GM19395 (cell line): ENCODE measurements around the gene ISOC1.

Experiments
- ATAC-seq: cut with Tn5 transposase; IDR thresholded peaks from one replicate; pipeline ENCODE4 v1.9.1; 2021; ENCODE audit warnings: mild to moderate bottlenecking, moderate library complexity; ENCODE audit not compliant: unreplicated experiment

Gene ISOC1

DNA sequence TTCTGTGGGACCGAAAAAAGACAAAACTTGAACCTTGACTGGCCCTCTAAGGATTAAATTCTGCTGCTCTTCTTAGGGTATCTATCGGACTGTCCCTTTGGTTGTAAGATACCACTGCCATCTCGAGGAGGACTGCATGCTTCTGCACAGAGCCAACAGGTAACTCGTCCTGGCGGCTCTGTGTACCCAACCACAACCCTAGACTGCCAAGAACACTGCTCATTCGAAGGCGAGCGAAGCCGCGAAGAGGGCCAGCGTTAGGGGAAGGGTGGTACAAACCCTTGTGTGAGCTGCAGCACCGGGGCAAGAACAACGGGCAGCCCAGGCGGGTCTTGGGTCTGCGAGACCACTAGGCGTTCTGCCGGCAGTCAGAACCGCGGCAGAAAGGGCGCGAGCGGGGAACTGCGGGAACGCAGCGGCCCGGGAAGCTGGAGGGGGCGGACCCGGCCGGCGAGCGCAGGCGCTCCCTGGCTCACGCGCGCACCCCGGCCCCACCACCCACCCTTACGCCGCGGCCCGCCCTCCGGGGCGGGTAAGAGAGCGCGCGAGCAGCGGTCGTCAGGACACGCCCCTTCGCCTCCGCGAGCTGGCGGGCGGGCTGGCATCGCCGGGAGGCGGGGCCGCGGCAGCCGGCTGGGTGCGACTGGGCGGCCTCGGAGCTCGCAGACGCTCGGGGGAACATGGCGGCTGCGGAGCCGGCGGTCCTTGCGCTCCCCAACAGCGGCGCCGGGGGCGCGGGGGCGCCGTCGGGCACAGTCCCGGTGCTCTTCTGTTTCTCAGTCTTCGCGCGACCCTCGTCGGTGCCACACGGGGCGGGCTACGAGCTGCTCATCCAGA lies at the start of gene ISOC1:
TSS of gene ISOC1 (plus strand) at position 663 of the 837 bp plus-strand sequence. CDS start at position 681, 18 bp downstream.
- peak; percentile 83 for ATAC-seq

DNA sequence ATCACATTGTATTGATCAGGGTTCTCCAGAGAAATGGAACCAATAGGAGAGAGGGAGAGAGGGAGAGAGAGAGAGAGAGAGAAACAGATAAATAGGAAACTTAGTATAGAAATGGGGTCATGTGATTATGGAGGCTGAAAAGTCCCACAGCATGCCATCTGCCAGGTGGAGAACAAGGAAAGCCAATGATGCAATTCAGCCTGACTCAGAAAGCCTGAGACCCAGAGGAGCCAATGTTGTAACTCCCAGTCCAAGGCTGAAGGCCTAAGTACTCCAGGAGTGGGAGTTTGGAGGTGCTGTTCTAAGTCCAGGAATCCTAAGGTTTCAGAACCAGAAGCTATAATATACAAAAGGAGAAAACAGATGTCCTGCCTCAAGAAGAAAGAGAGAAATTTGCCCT lies 48.4 kb upstream of the ISOC1 start:
- ATAC-seq: no peak

DNA sequence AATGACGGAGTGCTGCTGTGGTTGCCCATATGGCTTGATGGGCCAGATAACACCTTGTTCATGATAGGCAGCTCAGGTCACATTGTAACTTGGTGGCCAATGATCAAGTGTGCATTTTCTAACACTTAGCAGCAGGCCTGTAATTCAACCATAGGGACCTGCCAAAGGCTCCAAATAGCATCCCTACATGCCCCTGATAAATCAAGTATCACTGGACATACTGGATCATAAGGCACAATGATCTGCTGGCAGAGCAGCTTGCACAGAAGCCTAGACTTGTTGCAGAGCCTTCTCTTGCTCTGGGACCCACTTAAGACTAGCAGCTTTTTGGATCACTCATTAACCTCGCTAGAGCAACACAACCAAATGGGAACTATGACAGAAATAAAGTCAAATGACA lies 46.0 kb upstream of the ISOC1 start:
- ATAC-seq: no peak

DNA sequence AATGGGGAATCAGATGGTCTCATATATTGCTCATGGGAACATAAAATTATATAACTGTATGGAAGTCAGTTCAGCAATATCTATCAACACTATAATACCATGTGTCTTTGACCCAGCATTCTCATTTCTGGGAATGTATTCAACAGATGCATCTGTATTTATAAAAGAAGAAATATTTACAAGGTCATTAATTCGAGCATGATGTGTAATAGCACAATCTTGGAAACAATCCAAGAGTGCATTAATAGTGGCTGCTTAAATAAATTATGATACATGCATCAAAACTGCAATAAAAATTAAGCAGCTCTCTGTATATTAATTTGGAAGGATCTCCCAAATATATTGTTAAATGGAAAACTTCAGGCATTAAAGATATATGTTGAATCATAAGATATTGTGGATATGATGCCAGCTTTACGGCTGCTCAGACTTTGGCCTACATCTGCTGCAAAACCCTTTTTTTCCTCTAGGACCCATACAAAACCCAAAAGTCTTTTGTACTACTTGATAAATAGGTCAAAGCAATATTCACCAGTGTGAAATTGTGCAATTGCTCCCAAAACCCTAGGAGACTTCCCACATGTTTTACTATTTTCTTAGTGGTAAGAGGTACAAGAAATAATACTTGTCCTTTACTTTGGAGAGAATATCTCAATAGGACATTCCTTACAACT lies 45.3 kb upstream of the ISOC1 start:
- no peak for ATAC-seq

DNA sequence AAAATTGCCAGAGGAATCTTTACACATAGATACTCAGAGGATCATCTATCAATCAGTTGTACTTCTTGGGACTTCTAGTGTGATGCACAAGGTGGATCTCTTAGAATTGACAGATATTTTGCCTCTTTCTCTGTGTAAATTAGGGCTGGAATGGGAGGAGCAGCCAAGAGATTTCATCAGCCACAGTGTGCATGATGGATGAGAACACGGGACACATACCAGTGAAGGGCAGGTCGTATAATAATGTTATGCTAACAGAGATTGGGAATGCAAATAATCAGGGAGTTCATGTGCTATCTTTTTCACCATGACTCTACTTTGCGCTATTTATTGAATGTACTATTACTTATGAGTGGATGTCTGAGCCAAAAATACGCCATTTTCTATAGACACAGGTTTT lies 43.3 kb upstream of the ISOC1 start:
- ATAC-seq: no peak

DNA sequence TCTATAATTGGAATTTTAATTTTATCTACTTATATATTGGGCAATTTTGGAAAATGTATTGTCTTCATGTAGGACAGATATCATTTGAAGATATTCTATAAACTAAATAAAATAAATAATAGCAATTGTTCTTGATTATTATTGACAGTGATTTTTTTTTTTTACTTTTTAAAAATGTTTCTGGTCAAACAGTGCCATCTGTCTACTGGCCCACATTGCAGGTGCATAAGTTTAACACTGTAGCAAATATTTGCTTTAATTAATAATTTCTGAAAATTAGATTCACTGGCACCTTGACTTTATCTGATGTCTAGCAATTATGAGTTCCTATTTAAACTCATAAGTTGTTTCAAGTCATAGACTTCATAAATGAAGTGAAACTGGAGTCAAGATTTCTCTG lies 41.1 kb upstream of the ISOC1 start:
- ATAC-seq: no peak

DNA sequence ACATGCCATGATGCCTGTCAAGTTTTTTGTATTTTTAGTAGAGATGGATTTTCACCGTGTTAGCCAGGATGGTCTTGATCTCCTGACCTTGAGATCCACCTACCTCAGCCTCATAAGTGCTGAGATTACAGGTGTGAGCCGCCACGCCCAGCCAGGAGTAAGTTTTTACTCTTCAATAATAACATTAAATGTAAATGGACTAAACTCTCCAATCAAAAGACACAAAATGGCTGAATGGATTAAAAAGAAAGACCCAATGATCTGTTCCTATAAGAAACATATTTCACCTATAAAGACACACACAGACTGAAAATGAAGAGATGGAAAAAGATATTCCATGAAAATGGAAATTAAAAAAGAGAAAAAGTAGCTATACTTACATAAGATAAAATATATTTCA lies 37.2 kb upstream of the ISOC1 start:
- no peak for ATAC-seq

DNA sequence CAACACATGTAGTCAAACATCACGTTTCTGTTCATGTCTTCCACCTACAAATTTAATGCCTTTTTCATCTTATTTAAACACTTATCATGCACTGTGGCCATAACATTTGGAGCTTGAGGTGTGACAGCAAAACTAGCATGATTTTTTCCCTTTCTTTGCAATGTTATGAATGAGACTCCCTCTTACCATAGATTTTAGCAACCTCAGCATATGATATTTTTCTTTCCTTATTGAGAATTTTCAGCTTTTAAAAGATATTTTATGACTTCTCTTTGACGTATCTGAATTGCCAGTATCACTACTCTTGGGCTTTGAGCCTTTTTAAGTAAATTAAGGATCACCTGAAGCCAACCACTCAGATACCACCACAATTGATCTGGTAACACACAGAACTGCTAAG lies 32.7 kb upstream of the ISOC1 start:
- ATAC-seq: no peak

DNA sequence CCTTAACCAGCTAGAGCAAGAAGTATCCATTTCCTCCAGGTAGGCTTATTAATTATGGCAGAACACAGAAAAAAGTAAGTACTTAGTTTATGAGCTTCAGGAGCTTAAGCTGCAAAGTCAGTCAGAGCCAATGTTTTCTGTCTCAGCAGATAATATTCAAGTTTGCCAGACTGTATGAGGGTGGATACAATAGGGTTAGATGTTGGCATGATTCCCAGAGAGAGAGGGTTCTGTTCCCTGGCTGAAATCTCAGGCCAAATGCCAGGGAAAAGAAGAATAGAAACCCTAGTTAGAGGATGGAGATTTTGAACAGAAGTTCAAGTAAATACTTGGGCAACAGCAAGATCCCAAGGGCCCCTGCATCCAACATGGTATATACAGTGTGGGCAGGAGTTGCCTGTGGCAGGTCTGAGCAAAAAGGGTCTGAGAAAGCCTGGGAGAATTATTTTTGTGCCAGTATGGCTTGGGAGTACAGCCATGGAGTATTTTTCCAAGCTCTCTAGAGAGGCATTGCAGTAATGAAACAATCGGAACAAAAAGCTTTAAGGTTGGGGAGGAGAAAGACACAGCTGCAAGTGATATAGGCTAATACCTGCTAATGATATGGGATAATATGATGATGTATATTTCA lies 31.0 kb upstream of the ISOC1 start:
- no peak for ATAC-seq

DNA sequence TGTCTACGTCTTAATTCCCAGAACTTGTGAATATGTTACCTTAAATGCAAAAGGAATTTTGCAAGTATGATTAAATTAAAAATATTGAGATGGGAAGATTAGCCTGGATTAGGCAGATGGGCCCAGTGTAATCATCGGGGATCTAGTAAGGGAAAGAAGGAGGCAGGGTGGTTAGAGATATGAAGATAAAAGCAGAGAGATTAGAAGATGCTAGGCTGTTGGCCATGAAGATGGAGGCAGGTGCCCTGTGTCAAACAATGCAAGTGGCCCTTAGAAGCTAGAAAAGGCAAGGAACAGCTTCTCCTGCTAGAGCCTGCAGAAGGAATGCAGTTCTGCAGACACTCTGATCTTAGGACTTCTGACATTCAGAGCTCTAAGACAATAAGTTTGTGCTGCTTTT lies 28.8 kb upstream of the ISOC1 start:
- no peak for ATAC-seq

DNA sequence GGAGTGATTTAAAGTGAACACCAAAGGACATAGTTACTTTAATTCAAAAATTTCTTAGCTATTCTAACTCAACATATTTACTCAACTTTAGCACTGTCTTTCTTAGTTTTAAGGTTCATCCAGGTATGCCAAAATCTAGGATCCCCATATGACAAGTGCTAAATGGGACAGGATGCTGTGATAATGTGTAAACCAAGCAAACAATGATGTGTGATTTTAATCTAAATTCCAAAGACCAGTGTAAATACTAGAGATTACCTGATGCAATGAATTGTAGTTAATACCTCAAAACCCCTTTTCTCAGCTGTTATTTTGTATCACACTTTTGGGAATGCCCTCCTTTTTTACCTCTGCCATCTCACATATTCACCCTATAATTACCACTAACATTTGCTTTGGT lies 26.8 kb upstream of the ISOC1 start:
- no peak for ATAC-seq

DNA sequence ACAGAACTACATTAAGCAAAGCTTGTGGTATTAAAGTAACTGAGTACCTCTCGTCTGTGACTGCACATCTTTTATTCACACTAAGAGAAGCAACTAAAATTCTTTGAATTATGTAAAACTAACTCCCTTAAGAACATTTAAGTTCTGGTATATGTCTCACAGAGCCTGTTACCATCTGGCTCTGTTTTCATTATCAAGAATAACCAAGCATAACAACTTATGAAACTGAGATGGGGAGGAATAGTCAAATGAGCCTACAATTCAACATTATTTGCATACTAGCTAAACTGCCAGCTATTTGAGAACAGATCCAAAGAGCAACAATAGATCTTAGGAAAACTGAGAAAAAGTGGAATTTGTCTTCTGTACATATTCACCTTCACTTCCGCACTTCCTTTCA lies 25.3 kb upstream of the ISOC1 start:
- ATAC-seq: peak; percentile 77

DNA sequence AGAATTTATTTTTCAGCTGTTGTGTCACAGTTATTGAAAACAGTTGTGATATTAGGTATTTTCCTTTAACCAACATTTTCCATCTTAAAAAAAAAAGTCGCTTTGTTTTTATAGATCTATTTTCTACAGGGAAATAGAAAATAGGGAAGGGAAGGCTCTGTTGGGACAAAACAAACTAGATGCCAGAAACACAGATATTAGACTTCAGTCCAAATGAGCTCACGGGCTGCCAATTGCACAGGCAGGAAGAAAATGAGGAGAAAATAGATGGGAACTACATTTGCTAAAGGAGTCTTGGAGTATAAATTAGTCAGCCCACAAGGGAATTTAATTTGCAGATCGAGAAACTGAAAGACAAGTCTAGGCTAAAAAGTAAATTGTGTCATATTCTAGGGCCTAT lies 21.4 kb upstream of the ISOC1 start:
- ATAC-seq: no peak

DNA sequence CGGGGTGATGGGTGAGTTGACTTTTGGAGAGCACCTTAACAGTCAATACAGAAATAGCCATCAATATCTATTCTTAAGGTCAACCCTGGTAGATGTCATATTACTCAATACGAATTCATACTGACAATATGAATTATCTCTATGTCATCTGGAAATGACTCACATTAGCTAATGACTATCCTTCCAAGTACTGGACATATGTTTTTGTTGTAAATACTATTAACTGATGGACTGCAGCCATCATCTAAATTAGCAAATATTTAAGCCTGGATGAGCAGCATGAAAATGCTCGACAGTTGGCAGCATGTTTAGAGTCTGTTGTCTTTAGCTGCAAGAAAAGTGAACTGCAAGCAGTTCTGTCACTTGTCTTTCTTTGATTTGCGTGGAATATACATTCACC lies 19.6 kb upstream of the ISOC1 start:
- no peak for ATAC-seq

DNA sequence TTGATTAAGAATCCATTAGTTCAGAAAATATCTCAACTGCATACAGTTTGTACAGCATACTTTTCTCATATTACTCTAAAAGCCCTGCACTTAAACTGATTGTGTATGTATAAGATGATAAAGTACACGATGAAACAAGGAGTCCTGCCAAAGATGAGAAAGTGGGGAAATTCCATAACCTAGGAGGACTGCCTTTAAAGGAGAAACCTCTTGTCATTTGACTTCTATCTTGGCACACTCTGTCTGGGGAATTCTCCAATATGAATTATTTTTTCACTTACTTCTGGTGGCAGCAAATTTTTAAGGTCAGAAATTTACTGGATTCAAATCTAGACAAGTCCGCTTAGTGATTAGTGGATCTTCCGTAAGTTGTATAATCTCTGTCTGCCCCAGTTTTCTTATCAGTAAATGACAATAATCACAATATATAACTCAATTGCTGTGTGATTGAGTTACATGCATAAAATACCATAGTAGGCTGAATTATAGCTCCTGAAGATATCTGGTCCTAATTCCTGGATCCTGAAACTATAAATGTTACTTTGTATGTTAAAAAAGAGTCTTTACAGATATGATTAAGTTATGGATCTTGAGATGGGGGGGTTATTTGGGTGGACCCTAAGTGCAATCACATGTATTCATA lies 17.0 kb upstream of the ISOC1 start:
- no peak for ATAC-seq

DNA sequence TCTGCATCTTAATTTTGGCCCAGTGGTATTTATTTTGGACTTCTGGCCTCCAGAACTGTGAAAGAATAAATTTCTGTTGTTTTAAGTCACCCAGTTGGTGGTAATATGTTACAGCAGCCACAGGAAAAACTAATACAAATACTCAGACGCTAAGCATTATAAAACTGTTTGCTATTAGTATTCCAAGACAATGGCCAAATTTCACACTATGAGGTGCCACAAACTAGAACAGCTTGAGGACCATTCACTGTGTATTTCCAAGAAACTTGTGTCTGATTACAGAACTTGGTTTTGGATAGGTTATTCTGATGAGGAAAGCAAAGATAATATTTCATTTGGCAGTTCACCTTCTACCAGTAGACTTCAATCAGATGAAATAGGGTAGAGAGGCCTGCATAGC lies 16.3 kb upstream of the ISOC1 start:
- ATAC-seq: no peak

DNA sequence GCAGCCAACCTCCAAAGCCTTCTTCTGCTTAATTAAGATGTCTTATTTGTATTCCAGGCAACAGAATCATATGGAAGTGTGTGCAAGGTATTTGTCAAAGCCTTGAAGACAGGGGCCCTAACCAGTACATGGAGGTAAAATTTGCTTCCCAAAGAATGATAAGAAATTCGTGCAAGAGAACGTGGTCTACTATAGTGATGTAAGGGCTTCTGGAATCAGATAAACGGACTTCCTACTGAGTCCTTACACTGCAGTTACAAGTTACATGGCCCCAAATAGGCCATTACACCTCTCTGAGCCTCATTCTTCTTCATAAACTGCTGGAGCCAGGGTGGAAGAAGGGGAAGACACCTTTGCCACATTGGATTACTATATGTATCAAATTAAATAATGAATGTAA lies 15.9 kb upstream of the ISOC1 start:
- no peak for ATAC-seq

DNA sequence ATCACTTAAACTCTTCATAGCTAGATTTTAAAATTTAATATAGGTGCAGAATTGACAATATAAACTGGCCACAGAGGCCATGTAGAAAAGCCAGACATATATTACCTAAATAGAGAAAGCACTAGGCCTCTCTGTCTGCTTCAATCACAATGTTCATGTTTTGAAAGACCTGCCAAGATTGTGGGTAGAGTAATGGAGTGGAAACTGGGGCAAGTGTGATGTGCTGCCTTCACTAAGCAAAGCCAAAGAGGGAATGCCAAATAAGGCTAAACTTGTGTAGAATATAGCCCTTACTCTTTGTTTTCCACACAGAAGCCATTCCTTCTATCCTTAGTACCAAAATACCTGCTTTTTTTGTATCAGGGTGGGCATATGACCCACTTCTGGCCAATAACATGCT lies 15.1 kb upstream of the ISOC1 start:
- no peak for ATAC-seq

DNA sequence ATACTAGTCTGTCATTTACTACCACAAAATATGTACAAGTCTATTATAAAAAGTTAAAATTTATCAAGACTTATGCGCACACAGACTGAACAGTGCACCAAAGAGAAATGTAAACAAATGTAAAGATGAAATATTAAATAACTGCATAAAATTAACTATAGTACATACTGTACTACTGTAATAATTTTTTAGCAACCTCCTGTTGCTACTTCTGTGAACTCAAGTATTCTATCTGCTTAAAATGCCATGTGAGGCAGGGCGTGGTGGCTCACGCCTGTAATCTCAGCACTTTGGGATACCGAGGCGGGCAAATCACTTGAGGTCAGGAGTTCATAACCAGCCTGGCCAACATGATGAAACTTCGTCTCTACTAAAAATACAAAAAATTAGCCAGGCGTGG lies 13.8 kb upstream of the ISOC1 start:
- no peak for ATAC-seq

DNA sequence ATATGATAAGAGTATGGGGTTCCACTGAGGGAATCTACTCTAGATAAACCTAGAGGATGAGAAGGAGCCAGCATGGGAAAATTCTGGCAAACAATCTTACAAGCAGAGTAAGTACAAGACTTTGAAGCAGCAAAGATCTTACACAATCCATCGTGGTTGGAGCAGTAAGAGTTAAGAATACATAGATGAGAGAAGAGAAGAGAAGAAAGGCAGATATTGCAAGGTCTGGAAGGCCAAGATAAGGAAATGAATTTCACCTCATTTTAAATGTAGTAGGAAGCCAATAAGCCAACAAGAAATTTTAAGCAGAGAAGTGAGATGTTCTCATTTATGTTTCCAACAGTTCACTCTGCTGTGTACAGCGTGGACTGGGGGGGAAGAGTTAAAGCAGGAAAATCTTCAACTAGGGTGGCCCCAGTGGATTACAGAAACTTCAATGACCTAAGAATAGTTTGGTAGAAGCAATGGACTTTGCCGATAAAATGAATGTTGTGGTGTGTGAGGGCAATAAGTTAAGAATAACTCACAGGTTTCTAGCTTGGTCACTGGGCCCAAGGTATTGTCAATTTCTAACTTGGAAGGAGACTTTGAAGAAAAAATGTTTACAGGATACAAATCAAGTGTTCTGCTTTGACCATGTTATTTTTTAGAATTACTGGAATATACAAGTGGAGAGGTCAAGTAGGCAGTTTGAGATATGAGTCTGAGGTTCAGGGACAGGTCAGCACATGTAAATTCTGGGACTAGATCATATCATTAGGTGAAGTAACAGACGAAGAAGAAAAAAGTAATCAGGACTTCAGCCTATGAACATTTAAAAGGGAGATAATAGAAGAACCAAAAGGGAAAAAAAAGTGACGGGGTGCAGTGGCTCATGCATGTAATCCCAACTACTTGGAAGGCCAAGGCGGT lies 12.1 kb upstream of the ISOC1 start:
- no peak for ATAC-seq
